Measurements from ENCODE around the gene MRTO4. TPM values are rescaled to one million over a fixed set of nuclear protein-coding genes. Genes with fewer than 3 reads are reported as not detected.
A peak's percentile ranks its signal among the peaks of the same experiment; 100 is the strongest.

Gene MRTO4
- total and polyA plus RNA-seq, 9 of the 15 experiments (the other 6 are each of a cell fraction or from before 2014, with no cell fraction given): 62.0 to 173 (median 146) TPM

DNA sequence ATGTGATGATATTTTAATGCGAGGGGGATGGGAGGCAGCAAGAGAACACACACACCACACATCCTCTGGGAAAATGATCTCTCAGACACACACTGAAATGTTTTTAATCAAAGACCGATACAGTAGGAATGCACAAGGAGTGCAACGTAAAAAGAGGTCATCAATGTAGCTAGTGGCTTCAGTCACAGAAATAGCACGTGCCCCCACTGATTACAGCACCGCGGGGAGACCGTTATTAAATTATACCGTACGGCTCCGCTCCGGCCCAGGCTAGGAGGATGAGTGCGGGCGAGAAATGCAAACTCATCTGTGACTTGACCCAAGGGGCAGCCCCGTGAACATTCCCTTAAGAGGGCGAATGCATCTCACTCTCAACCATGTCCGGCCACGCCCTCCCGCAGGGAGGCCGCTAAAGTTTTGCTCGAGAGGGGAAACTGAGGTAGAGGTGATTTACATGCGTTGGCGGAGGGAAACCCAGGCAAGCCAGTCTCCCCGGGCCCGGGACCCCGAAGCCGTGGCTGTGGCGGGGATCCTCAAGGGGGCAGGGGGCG lies 42.1 kb upstream of the MRTO4 start (continued):
- TF ChIP-seq, protein P1, sequence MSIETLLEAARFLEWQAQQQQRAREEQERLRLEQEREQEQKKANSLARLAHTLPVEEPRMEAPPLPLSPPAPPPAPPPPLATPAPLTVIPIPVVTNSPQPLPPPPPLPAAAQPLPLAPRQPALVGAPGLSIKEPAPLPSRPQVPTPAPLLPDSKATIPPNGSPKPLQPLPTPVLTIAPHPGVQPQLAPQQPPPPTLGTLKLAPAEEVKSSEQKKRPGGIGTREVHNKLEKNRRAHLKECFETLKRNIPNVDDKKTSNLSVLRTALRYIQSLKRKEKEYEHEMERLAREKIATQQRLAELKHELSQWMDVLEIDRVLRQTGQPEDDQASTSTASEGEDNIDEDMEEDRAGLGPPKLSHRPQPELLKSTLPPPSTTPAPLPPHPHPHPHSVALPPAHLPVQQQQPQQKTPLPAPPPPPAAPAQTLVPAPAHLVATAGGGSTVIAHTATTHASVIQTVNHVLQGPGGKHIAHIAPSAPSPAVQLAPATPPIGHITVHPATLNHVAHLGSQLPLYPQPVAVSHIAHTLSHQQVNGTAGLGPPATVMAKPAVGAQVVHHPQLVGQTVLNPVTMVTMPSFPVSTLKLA (conservative IDR thresholded peaks at IDR 0.05): peak; percentile 23 to 82
- TF ChIP-seq SMAD4 (CRISPR knock-in tag; conservative IDR thresholded peaks at IDR 0.05) (no peak), TAF1 (IDR thresholded peaks at IDR 0.05; ENCODE audit: control insufficient read depth, extremely low read depth, insufficient read depth, low read length, severe bottlenecking) (peak; percentile 90), NFE2 (IDR thresholded peaks at IDR 0.05; ENCODE audit: low read depth) (peak; percentile 91), ZNF23 (CRISPR knock-in tag; IDR thresholded peaks at IDR 0.05) (no peak), HNRNPLL (IDR thresholded peaks at IDR 0.05; ENCODE audit: low read depth, low read length, poor library complexity, severe bottlenecking) (no peak), BRD4 (IDR thresholded peaks at IDR 0.05) (peak; percentile 50; the same call in 1 of the 2 replicates), POLR2G (IDR thresholded peaks at IDR 0.05; ENCODE audit: low read depth, low read length) (no peak), XRCC5 (IDR thresholded peaks at IDR 0.05; ENCODE audit: low read depth, low read length) (0 out of 2 replicates have a peak, but pooled peaks have one; percentile 6), CSDE1 (IDR thresholded peaks at IDR 0.05) (no peak), OTX1 (CRISPR knock-in tag; IDR thresholded peaks at IDR 0.05) (0 out of 2 replicates have a peak, but pooled peaks have one; percentile 23)
- TF ChIP-seq, protein P2, sequence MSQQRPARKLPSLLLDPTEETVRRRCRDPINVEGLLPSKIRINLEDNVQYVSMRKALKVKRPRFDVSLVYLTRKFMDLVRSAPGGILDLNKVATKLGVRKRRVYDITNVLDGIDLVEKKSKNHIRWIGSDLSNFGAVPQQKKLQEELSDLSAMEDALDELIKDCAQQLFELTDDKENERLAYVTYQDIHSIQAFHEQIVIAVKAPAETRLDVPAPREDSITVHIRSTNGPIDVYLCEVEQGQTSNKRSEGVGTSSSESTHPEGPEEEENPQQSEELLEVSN (IDR thresholded peaks at IDR 0.05; ENCODE audit: borderline replicate concordance in 1 of 2, extremely low read depth in 1 of 2, insufficient read depth in 1 of 2, insufficient read length in 1 of 2, low read depth in 1 of 2, low read length in 1 of 2, poor library complexity in 1 of 2, severe bottlenecking in 1 of 2): peak in 1 of 2 experiments; percentile 37
- TF ChIP-seq, protein P3, sequence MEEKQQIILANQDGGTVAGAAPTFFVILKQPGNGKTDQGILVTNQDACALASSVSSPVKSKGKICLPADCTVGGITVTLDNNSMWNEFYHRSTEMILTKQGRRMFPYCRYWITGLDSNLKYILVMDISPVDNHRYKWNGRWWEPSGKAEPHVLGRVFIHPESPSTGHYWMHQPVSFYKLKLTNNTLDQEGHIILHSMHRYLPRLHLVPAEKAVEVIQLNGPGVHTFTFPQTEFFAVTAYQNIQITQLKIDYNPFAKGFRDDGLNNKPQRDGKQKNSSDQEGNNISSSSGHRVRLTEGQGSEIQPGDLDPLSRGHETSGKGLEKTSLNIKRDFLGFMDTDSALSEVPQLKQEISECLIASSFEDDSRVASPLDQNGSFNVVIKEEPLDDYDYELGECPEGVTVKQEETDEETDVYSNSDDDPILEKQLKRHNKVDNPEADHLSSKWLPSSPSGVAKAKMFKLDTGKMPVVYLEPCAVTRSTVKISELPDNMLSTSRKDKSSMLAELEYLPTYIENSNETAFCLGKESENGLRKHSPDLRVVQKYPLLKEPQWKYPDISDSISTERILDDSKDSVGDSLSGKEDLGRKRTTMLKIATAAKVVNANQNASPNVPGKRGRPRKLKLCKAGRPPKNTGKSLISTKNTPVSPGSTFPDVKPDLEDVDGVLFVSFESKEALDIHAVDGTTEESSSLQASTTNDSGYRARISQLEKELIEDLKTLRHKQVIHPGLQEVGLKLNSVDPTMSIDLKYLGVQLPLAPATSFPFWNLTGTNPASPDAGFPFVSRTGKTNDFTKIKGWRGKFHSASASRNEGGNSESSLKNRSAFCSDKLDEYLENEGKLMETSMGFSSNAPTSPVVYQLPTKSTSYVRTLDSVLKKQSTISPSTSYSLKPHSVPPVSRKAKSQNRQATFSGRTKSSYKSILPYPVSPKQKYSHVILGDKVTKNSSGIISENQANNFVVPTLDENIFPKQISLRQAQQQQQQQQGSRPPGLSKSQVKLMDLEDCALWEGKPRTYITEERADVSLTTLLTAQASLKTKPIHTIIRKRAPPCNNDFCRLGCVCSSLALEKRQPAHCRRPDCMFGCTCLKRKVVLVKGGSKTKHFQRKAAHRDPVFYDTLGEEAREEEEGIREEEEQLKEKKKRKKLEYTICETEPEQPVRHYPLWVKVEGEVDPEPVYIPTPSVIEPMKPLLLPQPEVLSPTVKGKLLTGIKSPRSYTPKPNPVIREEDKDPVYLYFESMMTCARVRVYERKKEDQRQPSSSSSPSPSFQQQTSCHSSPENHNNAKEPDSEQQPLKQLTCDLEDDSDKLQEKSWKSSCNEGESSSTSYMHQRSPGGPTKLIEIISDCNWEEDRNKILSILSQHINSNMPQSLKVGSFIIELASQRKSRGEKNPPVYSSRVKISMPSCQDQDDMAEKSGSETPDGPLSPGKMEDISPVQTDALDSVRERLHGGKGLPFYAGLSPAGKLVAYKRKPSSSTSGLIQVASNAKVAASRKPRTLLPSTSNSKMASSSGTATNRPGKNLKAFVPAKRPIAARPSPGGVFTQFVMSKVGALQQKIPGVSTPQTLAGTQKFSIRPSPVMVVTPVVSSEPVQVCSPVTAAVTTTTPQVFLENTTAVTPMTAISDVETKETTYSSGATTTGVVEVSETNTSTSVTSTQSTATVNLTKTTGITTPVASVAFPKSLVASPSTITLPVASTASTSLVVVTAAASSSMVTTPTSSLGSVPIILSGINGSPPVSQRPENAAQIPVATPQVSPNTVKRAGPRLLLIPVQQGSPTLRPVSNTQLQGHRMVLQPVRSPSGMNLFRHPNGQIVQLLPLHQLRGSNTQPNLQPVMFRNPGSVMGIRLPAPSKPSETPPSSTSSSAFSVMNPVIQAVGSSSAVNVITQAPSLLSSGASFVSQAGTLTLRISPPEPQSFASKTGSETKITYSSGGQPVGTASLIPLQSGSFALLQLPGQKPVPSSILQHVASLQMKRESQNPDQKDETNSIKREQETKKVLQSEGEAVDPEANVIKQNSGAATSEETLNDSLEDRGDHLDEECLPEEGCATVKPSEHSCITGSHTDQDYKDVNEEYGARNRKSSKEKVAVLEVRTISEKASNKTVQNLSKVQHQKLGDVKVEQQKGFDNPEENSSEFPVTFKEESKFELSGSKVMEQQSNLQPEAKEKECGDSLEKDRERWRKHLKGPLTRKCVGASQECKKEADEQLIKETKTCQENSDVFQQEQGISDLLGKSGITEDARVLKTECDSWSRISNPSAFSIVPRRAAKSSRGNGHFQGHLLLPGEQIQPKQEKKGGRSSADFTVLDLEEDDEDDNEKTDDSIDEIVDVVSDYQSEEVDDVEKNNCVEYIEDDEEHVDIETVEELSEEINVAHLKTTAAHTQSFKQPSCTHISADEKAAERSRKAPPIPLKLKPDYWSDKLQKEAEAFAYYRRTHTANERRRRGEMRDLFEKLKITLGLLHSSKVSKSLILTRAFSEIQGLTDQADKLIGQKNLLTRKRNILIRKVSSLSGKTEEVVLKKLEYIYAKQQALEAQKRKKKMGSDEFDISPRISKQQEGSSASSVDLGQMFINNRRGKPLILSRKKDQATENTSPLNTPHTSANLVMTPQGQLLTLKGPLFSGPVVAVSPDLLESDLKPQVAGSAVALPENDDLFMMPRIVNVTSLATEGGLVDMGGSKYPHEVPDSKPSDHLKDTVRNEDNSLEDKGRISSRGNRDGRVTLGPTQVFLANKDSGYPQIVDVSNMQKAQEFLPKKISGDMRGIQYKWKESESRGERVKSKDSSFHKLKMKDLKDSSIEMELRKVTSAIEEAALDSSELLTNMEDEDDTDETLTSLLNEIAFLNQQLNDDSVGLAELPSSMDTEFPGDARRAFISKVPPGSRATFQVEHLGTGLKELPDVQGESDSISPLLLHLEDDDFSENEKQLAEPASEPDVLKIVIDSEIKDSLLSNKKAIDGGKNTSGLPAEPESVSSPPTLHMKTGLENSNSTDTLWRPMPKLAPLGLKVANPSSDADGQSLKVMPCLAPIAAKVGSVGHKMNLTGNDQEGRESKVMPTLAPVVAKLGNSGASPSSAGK (IDR thresholded peaks at IDR 0.05): peak; percentile 40; the same call in 1 of the 2 replicates

All from K562 (cell line).